Measurements from ENCODE around the gene PRKAR1B.

The PRKAR1B gene

GRCh38 chr7:534075-534474, 193.0 kb downstream of the PRKAR1B start:
- DNase-seq: no peak

- no peak for DNase-seq
Measured at GRCh38 chr7:533266-533665, 193.8 kb downstream of the PRKAR1B start.

- DNase-seq: no peak
Measured at GRCh38 chr7:532379-533143, 194.5 kb downstream of the PRKAR1B start.

- DNase-seq: no peak
Measured at GRCh38 chr7:531777-532176, 195.3 kb downstream of the PRKAR1B start.

- DNase-seq: no peak
Measured at GRCh38 chr7:528451-528850, 198.6 kb downstream of the PRKAR1B start.

- DNase-seq: no peak
Measured at GRCh38 chr7:527723-528122, 199.4 kb downstream of the PRKAR1B start.

GRCh38 chr7:526460-527034, 200.5 kb downstream of the PRKAR1B start:
- no peak for DNase-seq

GRCh38 chr7:525740-526139, 201.3 kb downstream of the PRKAR1B start:
- DNase-seq: no peak

- DNase-seq: no peak
Measured at GRCh38 chr7:524800-525199, 202.3 kb downstream of the PRKAR1B start.

- DNase-seq: no peak
Measured at GRCh38 chr7:523347-524336, 203.4 kb downstream of the PRKAR1B start.

- no peak for DNase-seq
Measured at GRCh38 chr7:522951-523314, 204.1 kb downstream of the PRKAR1B start.

- peak; percentile 37 for DNase-seq
Measured at GRCh38 chr7:522071-522950, 204.8 kb downstream of the PRKAR1B start.

- peak; percentile 12 for DNase-seq
Measured at GRCh38 chr7:521221-522070, 205.6 kb downstream of the PRKAR1B start.

GRCh38 chr7:520503-521161, 206.4 kb downstream of the PRKAR1B start:
- no peak for DNase-seq

GRCh38 chr7:519484-520390, 207.3 kb downstream of the PRKAR1B start, which contains the start of gene PDGFA:
PDGFA (minus strand) TSS chr7:519846; CDS start chr7:519001, 845 bp downstream.
- DNase-seq: peak; percentile 21

GRCh38 chr7:518630-519483, 208.2 kb downstream of the PRKAR1B start:
- DNase-seq: peak; percentile 60

- DNase-seq: no peak
Measured at GRCh38 chr7:517774-518629, 209.1 kb downstream of the PRKAR1B start.

Measured in CD4-positive, alpha-beta T cell treated with Interleukin-6 for 4 hours (primary cell).